Kidney (tissue), 14 donors: Measurements from ENCODE around the gene PDX1. TPM values are rescaled to one million over a fixed set of nuclear protein-coding genes. Genes with fewer than 3 reads are reported as not detected.
A peak's percentile ranks its signal among the peaks of the same experiment; 100 is the strongest.

Source experiments
- DNase-seq, 5 donors: peaks; one replicate each; pipeline ENCODE4 v3.0.0-alpha.2; 2013 to 2020
- FAIRE-seq: peaks from 2 replicates; lab custom pipeline; 2012; peaks lifted over from hg19 to GRCh38; lab: Jason Lieb, UNC
- H3K27ac ChIP-seq, 2 donors: one replicate each; pipeline ENCODE4 v1.7.0; 2013; ENCODE audit warnings: low read depth in 2 of 2, low read length in 2 of 2, inconsistent platforms in 1 of 2
- H3K27me3 ChIP-seq: one replicate; pipeline ENCODE4 v1.7.1; 2013; ENCODE audit warnings: low read length, inconsistent platforms; ENCODE audit not compliant: control insufficient read depth, insufficient read depth
- H3K36me3 ChIP-seq, 3 donors: one replicate each; pipeline versions ENCODE4 v1.7.0 to v1.7.1; 2013; ENCODE audit warnings: low read length in 3 of 3, control low read depth in 1 of 3, inconsistent platforms in 1 of 3; ENCODE audit not compliant: insufficient read depth in 3 of 3, control insufficient read depth in 2 of 3
- H3K4me1 ChIP-seq, 3 donors: one replicate each; pipeline versions ENCODE4 v1.7.0 to v1.7.1; 2013; ENCODE audit warnings: low read length in 3 of 3, inconsistent platforms in 1 of 3, low read depth in 1 of 3; ENCODE audit not compliant: control insufficient read depth in 2 of 3, insufficient read depth in 2 of 3
- H3K4me3 ChIP-seq, 3 donors: one replicate each; pipeline versions ENCODE4 v1.7.0 to v1.8.1; 2013; ENCODE audit warnings: low read length in 3 of 3, control low read depth in 1 of 3, inconsistent platforms in 1 of 3
- H3K9ac ChIP-seq, 3 donors: one replicate each; pipeline versions ENCODE4 v1.7.0 to v1.7.1; 2013; ENCODE audit warnings: low read length in 3 of 3, control low read depth in 1 of 3, inconsistent platforms in 1 of 3
- H3K9me3 ChIP-seq, 3 donors: one replicate each; pipeline versions ENCODE4 v1.7.0 to v1.7.1; 2013; ENCODE audit warnings: low read length in 3 of 3, control low read depth in 1 of 3, inconsistent platforms in 1 of 3; ENCODE audit not compliant: control insufficient read depth in 2 of 3, insufficient read depth in 1 of 3
- CTCF ChIP-seq: IDR thresholded peaks from 3 replicates; pipeline ENCODE4 v1.5.1; 2012; ENCODE audit warnings: mild to moderate bottlenecking, moderate library complexity, borderline replicate concordance; ENCODE audit not compliant: insufficient read depth; ENCODE audit errors: extremely low read depth
- intact Hi-C: fragments of 100-400 bp; cut with DNase I; formaldehyde crosslinking; loops from one replicate; pipeline ENCODE4 v1.11.1; 2022
- polyA plus RNA-seq: library from polyadenylated mRNA; stranded (reverse); fragments of 350-450 nt; fragmentation: Illumina TruSeq; extraction: RNeasy Lipid Tissue Mini Kit (QIAGEN cat#74804); gene quantifications from one replicate; pipeline ENCODE4 v1.2.3, GENCODE V29; 2014; ENCODE audit warnings: low read depth, low replicate concordance; ENCODE audit not compliant: insufficient read depth
- total RNA-seq: library from RNA; stranded (reverse); fragmentation: NEBNext Ultra II Directional; extraction: Animal tissue kit (Norgen Biotek cat#: 25700); gene quantifications from one replicate; pipeline ENCODE4 v1.2.1, GENCODE V29; 2021
- donor health status: control.
- donor health status: control.
- donor health status: control.
- donor health status: control.
- donor health status: control.
- donor health status: DM: yes; HTN: yes; CAD: no.
- donor health status: Normal renal cell carcinoma (clear cell type).

Gene PDX1
- total and polyA plus RNA-seq, 2 donors from 2014 or later = not detected

DNA sequence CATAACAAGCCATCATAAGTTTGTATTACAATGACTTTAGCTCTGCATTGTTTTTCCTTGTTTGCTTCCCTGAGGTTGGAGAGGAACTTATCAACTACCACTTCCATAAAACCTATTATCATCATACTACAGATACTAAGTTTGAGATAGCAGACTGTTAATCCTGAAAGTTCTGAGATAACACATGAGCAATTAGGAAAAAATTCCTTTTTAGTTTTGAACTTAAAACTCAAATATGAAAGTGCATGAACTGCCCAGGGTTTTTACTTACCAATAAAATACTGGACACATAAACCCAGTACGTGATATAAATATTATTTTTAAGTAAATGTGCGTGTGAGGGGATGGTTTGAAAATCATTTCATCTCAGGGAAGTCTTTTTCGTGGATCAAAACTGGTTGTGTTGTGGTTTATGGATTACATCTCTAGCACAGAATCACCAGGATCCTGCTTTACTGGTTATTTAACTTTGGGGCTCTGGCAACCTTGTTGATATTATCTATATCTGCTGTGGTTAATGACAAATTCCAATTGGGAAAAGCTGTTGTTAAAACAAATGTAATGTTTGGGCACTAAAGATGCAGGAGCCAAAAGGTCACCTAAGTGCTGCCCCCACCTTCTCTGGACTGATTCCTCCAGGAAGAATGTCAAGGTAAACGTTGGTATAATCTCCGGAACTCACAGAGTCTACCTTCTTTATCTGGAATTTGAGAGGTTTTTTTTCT lies 36.9 kb downstream of the PDX1 start:
- no peak overlapping the region for H3K27ac ChIP-seq
- H3K9ac ChIP-seq = no peak overlapping the region
- H3K4me1 ChIP-seq = peaks cover 0 to 2% (median 0%) of the 10 kb centered on the region in 3 donors
- no peaks in the 10 kb centered on the region for H3K36me3 ChIP-seq
- intact Hi-C loops = no loop called here
- FAIRE-seq (no peak), DNase-seq (no peak)
- H3K9me3 ChIP-seq = no peaks in the 10 kb centered on the region
- no peak overlapping the region for H3K4me3 ChIP-seq
- peaks cover 64% of the 10 kb centered on the region for H3K27me3 ChIP-seq
- no peak for TF ChIP-seq CTCF

- H3K9me3 ChIP-seq = no peaks in the 10 kb centered on the region
- intact Hi-C loops = no loop called here
- H3K27me3 ChIP-seq = peaks cover 66% of the 10 kb centered on the region
- H3K4me1 ChIP-seq = peaks cover 0 to 2% (median 0%) of the 10 kb centered on the region in 3 donors
- H3K36me3 ChIP-seq = no peaks in the 10 kb centered on the region
- FAIRE-seq (no peak), DNase-seq (no peak)
- TF ChIP-seq CTCF = no peak
- H3K9ac ChIP-seq = no peak overlapping the region
- no peak overlapping the region for H3K4me3 ChIP-seq
- H3K27ac ChIP-seq = no peak overlapping the region
Measured at GRCh38 chr13:27959976-27960361, 40.2 kb downstream of the PDX1 start.

- no peaks in the 10 kb centered on the region for H3K9me3 ChIP-seq
- peak overlapping the region in 1 of 3 donors; percentile 49 for H3K4me3 ChIP-seq
- DNase-seq (peak in 3 of 5 donors; percentile 30 to 58 (median 47)), FAIRE-seq (no peak)
- H3K9ac ChIP-seq = no peak overlapping the region
- intact Hi-C loops = no loop called here
- TF ChIP-seq CTCF = peak; percentile 34
- no peaks in the 10 kb centered on the region for H3K36me3 ChIP-seq
- H3K27ac ChIP-seq = no peak overlapping the region
- H3K4me1 ChIP-seq = peaks cover 0 to 2% (median 0%) of the 10 kb centered on the region in 3 donors
- peaks cover 66% of the 10 kb centered on the region for H3K27me3 ChIP-seq
Measured at GRCh38 chr13:27960362-27961226, 40.8 kb downstream of the PDX1 start.
